GM12801 (cell line): ENCODE results near the gene COL8A2.

ENCODE experiments used
- TF ChIP-seq, protein P1 (sequence below): IDR thresholded peaks from one replicate; pipeline ENCODE4 v1.5.1; 2011; ENCODE audit warnings: control low read depth; ENCODE audit not compliant: insufficient read length; ENCODE audit errors: extremely low read depth

Gene COL8A2

DNA sequence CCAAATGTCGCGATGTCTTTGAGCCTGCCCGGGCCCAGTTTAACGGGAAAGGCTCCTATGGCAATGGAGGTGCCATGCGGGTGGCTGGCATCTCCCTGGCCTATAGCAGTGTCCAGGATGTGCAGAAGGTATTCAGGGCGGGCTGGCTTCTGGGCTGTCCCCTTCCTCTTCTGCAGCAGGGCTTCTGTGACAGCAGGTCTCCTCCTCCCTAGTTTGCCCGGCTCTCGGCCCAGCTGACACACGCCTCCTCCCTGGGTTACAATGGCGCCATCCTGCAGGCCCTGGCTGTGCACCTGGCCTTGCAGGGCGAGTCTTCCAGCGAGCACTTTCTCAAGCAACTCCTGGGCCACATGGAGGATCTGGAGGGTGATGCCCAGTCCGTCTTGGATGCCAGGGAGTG, 33.3 kb downstream of the COL8A2 start:
- TF ChIP-seq, protein P1, sequence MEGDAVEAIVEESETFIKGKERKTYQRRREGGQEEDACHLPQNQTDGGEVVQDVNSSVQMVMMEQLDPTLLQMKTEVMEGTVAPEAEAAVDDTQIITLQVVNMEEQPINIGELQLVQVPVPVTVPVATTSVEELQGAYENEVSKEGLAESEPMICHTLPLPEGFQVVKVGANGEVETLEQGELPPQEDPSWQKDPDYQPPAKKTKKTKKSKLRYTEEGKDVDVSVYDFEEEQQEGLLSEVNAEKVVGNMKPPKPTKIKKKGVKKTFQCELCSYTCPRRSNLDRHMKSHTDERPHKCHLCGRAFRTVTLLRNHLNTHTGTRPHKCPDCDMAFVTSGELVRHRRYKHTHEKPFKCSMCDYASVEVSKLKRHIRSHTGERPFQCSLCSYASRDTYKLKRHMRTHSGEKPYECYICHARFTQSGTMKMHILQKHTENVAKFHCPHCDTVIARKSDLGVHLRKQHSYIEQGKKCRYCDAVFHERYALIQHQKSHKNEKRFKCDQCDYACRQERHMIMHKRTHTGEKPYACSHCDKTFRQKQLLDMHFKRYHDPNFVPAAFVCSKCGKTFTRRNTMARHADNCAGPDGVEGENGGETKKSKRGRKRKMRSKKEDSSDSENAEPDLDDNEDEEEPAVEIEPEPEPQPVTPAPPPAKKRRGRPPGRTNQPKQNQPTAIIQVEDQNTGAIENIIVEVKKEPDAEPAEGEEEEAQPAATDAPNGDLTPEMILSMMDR: no peak

DNA sequence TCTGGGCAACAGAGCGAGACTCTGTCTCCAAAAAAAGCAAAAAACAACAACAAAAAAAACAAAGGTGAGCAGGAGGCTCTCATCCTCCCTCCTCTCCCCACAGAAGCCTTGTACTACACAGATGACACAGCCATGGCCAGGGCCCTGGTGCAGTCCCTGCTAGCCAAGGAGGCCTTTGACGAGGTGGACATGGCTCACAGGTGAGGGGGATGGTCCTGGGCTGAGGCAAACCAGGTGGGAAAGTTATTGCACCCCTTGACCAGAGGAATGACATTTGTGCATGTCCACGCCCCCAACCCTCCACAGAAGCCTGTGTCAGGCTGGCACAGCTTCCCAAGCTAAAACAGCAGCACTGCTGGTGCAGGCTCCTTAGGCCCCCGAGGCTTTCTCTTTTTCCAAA, 33.9 kb downstream of the COL8A2 start:
- TF ChIP-seq, protein P1: no peak

DNA sequence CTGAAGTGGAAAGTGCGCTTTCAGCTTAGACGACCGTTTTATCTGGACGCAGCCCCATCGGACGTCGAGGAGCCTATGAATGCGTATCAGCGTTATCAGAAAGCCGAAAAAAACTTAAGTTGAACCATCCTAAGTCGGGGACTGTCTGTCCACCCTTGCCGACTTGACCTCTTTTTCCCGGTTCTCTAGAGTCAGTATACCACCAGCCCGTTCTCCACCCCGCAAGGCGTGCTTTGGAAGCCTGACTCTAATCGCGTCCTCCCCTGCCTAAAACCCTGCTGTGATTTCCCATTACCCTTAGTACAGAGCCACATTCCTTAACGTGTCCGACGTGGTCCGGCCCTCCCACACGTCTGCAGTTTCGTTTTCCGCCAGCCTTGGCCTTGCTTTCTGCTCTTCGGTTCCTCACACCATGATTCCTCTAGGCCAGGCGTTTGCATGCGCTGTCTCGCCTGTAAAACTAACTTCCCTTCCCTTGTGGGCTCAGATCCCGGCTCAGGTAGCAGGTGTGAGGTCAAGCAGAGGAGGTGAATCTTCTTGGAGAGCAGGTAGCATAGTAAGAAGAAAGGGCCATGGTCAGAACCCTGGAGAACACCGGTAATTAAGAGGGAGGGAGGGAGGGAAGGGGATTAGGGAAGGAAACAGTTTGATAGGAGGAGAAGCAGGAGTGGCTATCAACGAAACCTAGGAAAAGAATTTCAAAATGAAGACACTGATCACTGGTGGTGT, 35.5 kb downstream of the COL8A2 start:
- TF ChIP-seq, protein P1: no peak

DNA sequence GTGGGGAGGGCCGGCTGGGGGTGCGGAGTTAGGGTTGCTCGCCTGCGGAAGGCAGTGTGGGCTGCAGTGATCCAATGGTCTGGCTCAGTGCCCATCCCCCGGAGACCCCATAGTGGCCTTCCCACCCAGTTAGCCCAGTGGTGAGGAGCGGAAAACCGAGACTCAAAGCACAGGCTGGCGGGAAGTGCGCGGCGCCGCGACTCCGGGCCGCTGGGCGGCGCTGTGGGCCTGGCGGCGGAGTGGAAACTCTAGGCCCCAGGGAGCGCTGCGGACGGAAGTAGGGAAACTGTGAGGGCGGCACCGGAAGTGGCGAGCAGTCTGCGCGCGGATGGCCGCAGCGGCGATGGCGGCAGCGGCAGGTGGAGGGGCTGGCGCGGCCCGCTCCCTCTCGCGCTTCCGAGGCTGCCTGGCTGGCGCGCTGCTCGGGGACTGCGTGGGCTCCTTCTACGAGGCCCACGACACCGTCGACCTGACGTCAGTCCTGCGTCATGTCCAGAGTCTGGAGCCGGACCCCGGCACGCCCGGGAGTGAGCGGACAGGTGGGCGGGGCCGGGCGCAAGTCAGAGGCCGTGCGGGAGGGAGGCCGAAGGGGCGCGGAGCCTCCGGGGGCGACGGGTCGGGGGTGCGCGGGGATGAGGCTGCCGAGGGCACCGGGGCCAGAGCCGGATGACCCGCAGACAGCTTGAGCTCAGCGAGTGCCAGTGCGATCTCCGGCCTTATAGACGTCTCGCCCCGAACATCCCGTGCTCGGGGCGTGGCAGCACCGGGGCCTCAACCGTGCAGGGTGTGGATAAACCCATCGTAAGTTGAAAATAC, 36.2 kb downstream of the COL8A2 start, which contains the start of gene ADPRS:
ADPRS (plus strand) TSS at position 316 of the 816 bp plus-strand sequence; CDS start at position 329, 13 bp downstream.
- TF ChIP-seq, protein P1: no peak

DNA sequence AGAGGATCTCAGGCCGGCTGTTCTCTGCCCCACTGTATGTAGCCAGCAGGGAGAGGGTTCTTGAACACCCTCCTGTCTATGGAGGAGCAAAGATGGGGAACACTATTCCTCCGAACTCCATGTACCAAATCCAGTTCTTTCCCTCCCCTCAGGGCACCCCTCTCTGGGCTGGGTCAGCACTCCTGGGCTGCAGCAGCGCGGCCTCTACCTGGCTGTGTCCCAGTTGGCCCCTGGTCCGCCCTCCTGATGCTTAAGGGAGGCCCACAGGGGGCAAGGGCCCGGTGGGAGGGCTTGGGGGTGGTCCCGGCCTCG, 36.8 kb downstream of the COL8A2 start:
- TF ChIP-seq, protein P1: no peak

DNA sequence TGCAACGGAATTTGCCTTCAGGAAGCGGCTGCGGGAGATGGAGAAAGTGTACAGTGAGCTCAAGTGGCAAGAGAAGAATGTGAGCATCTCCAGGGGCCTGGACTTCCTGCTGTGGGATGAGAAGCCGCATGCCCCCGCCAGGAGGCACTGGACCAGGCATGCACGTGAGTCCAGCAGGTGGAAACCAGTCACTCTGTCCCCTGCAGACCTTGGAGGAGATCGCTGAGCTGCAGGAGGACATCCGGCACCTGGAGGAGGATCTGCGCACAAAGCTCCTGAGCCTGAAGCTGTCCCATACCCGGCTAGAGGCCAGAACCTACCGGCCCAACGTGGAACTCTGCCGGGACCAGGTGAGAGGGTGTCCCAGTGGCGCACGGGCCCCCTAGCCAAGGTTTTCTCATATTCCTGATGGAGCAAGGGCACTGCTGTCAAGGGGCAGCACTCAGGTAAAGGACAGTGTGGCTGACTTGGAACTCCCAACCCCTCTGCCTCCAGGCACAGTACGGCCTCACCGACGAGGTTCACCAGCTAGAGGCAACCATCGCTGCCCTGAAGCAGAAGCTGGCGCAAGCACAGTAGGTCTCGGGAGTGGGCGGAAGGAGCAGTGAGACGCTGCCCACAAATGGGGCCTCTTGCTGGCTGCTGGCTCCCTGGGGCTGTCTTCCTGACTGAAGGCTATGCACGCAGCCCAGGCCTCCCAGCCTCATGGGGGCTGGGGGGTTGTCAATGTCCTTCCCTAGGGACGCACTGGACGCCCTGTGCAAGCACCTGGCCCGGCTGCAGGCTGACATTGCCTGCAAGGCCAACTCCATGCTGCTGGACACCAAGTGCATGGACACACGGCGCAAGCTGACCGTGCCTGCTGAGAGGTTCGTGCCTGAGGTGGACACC, 37.5 kb downstream of the COL8A2 start:
- TF ChIP-seq, protein P1: no peak
